DOHH2 (cell line): ENCODE results near the gene DAPL1.

Source experiments
- H3F3A ChIP-seq: fragments of 200-600 bp; sonication (generic), shearing (Covaris generic); 2 replicates; pipeline ENCODE4 v1.6.0; 2016; ENCODE audit warnings: antibody characterized with exemption, mild to moderate bottlenecking; ENCODE audit not compliant: control insufficient read depth, insufficient read depth
- H3K27ac ChIP-seq: fragments of 200-600 bp; sonication (generic); 2 replicates; pipeline ENCODE4 v1.5.1; 2014; ENCODE audit warnings: low read depth, mild to moderate bottlenecking, low read length, moderate library complexity
- H3K27me3 ChIP-seq: fragments of 200-600 bp; sonication (generic); 2 replicates; pipeline ENCODE4 v1.6.1; 2014; ENCODE audit warnings: mild to moderate bottlenecking, low read length, mixed read lengths; ENCODE audit not compliant: control insufficient read depth
- H3K36me3 ChIP-seq: fragments of 200-600 bp; sonication (generic); 2 replicates; pipeline ENCODE4 v1.6.1; 2014; ENCODE audit warnings: mild to moderate bottlenecking, low read length, moderate library complexity, mixed read lengths; ENCODE audit not compliant: control insufficient read depth
- H3K4me1 ChIP-seq: fragments of 200-600 bp; sonication (generic); 2 replicates; pipeline ENCODE4 v1.6.1; 2014; ENCODE audit warnings: mild to moderate bottlenecking, low read length, mixed read lengths; ENCODE audit not compliant: control insufficient read depth
- H3K4me2 ChIP-seq: fragments of 200-600 bp; sonication (generic); 2 replicates; pipeline ENCODE4 v1.6.0; 2014; ENCODE audit warnings: mild to moderate bottlenecking, low read length, moderate library complexity
- H3K4me3 ChIP-seq: fragments of 200-600 bp; sonication (generic); 2 replicates; pipeline ENCODE4 v1.5.1; 2014; ENCODE audit warnings: mild to moderate bottlenecking, low read length, mixed read lengths
- H3K79me2 ChIP-seq: fragments of 200-600 bp; sonication (generic); 2 replicates; pipeline ENCODE4 v1.6.1; 2014; ENCODE audit warnings: mild to moderate bottlenecking, low read length, mixed read lengths; ENCODE audit not compliant: control insufficient read depth
- H3K9me2 ChIP-seq: fragments of 200-600 bp; sonication (generic); replicated peaks from 2 replicates; pipeline ENCODE4 v1.6.1; 2014; ENCODE audit warnings: mild to moderate bottlenecking, low read length, mixed read lengths; ENCODE audit not compliant: control insufficient read depth
- H3K9me3 ChIP-seq: fragments of 200-600 bp; sonication (generic); 2 replicates; pipeline ENCODE4 v1.6.1; 2014; ENCODE audit warnings: antibody characterized with exemption, low read length, mixed read lengths; ENCODE audit not compliant: control insufficient read depth, insufficient read depth
- H4K20me1 ChIP-seq: fragments of 200-600 bp; sonication (generic); 2 replicates; pipeline ENCODE4 v1.6.0; 2014; ENCODE audit warnings: low read depth, mild to moderate bottlenecking, antibody characterized with exemption, low read length, moderate library complexity; ENCODE audit not compliant: control insufficient read depth, insufficient read depth
- CTCF ChIP-seq: fragments of 200-600 bp; sonication (generic); IDR thresholded peaks from one replicate; pipeline ENCODE4 v1.5.1; 2014; ENCODE audit warnings: antibody characterized with exemption, mild to moderate bottlenecking, low read depth, low read length; ENCODE audit not compliant: poor library complexity, severe bottlenecking
- EZH2phosphoT487 ChIP-seq: fragments of 200-600 bp; sonication (generic); IDR thresholded peaks from 2 replicates; pipeline ENCODE4 v1.6.1; 2017; ENCODE audit warnings: borderline replicate concordance, mild to moderate bottlenecking, antibody characterized with exemption, low read length, moderate library complexity, mixed read lengths

The DAPL1 gene

DNA sequence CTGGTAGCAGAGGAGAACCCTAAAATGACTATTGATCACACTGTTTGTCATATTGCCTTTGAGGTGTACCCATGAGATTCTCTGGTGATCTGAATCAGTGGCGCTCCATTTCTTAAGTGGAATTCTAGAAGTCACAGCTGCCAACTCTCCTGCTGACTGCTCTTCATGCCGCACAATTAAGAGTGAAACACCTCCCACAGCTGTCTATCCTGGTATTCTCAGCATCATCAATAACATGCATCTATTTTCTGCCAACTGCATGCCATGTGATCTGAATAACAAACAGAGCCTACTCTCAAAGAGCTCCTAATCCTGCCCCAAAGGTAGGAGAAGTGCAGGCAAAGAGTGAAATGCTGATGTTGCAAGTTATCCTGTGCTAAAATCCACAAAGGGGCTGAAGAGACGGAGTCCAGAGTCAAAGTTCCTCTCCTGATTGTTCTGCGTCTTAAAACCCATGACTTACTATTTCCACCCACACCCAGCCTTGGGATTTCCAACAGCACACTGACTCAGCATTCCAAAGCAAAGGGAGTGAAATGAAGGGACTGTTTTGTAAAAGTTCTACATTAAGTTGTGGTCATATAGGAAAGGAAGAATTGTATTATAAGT lies 13.7 kb upstream of the DAPL1 start:
- H3K79me2 ChIP-seq, result no peaks in the 10 kb centered on the region
- no peak overlapping the region for H3K4me2 ChIP-seq
- H3K27ac ChIP-seq, result no peak overlapping the region
- H3K36me3 ChIP-seq, result no peaks in the 10 kb centered on the region
- no peaks in the 10 kb centered on the region for H4K20me1 ChIP-seq
- no peak for TF ChIP-seq CTCF
- no peak for TF ChIP-seq EZH2phosphoT487
- no peak overlapping the region for H3K4me3 ChIP-seq
- H3K9me3 ChIP-seq, result no peaks in the 10 kb centered on the region
- no peaks in the 10 kb centered on the region for H3K9me2 ChIP-seq
- H3K4me1 ChIP-seq, result peaks cover 11% of the 10 kb centered on the region
- no peaks in the 10 kb centered on the region for H3K27me3 ChIP-seq
- no peaks in the 10 kb centered on the region for H3F3A ChIP-seq

GRCh38 chr2:158782136-158782535 lies 13.0 kb upstream of the DAPL1 start:
- Histone ChIP-seq H3K79me2 (no peaks in the 10 kb centered on the region), H3K4me2 (no peak overlapping the region), H3K9me2 (no peaks in the 10 kb centered on the region), H4K20me1 (no peaks in the 10 kb centered on the region), H3K9me3 (no peaks in the 10 kb centered on the region), H3K4me3 (no peak overlapping the region), H3K4me1 (peaks cover 11% of the 10 kb centered on the region), H3K27me3 (no peaks in the 10 kb centered on the region), H3F3A (no peaks in the 10 kb centered on the region), H3K36me3 (no peaks in the 10 kb centered on the region), H3K27ac (no peak overlapping the region)
- TF ChIP-seq CTCF (no peak), EZH2phosphoT487 (no peak)

- no peak for TF ChIP-seq EZH2phosphoT487
- TF ChIP-seq CTCF, result no peak
- Histone ChIP-seq H3K79me2 (no peaks in the 10 kb centered on the region), H3K4me2 (no peak overlapping the region), H3K36me3 (no peaks in the 10 kb centered on the region), H3K27me3 (no peaks in the 10 kb centered on the region), H4K20me1 (no peaks in the 10 kb centered on the region), H3K4me1 (peaks cover 11% of the 10 kb centered on the region), H3K27ac (no peak overlapping the region), H3F3A (no peaks in the 10 kb centered on the region), H3K9me2 (no peaks in the 10 kb centered on the region), H3K4me3 (no peak overlapping the region), H3K9me3 (no peaks in the 10 kb centered on the region)
Observed at GRCh38 chr2:158782616-158783015, 12.5 kb upstream of the DAPL1 start.
